ENCODE measurements around the gene CALHM5. TPM values are rescaled to one million over a fixed set of nuclear protein-coding genes. Genes with fewer than 3 reads are reported as not detected.

The CALHM5 gene, protein sequence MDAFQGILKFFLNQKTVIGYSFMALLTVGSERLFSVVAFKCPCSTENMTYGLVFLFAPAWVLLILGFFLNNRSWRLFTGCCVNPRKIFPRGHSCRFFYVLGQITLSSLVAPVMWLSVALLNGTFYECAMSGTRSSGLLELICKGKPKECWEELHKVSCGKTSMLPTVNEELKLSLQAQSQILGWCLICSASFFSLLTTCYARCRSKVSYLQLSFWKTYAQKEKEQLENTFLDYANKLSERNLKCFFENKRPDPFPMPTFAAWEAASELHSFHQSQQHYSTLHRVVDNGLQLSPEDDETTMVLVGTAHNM
- total RNA-seq (2014; rRNA removed; shearing (Covaris generic)) (8.2 and 9.8 TPM in 2 replicates), polyA plus RNA-seq (2016; fragmentation: Nextera tagmentation; extraction: Ambion mirVana) (0.51 TPM in 2 replicates)

- Histone ChIP-seq H3K9ac (peak within 1 kb of the TSS; percentile 87), H3F3A (ENCODE audit: insufficient read depth) (peaks cover 17% of the 10 kb centered on the region), H2AFZ (peak within 1 kb of the TSS; percentile 92), H3K27ac (peak within 1 kb of the TSS; percentile 92), H3K9me3 (ENCODE audit: low read depth) (no peaks in the 10 kb centered on the region), H3K4me3 (peak within 1 kb of the TSS; percentile 79), H3K9me2 (ENCODE audit: insufficient read depth) (no peaks in the 10 kb centered on the region), H4K20me1 (ENCODE audit: insufficient read depth) (no peaks in the 10 kb centered on the region), H3K4me1 (ENCODE audit: insufficient read depth) (peaks cover 22% of the 10 kb centered on the region), H3K79me2 (ENCODE audit: insufficient read depth) (peaks cover 38% of the 10 kb centered on the region), H3K27me3 (replicated peaks; ENCODE audit: insufficient read depth) (no peaks in the 10 kb centered on the region), H3K36me3 (ENCODE audit: low read depth) (no peaks in the 10 kb centered on the region), H3K4me2 (ENCODE audit: unreplicated experiment) (peak within 1 kb of the TSS; percentile 96)
- DNase-seq, result peak; percentile 94
- in situ Hi-C loops (cut with MboI), result no loop called here
- WGBS, 2 experiments (ENCODE audit: low coverage in 1 of 2, low lambda C conversion rate in 2 of 2, missing lambda C conversion rate in 2 of 2), result 1% methylated on average over 10 of the region's 10 CpGs
- TF ChIP-seq EZH2 (IDR thresholded peaks at IDR 0.05; ENCODE audit: insufficient read depth, poor library complexity, severe bottlenecking) (no peak), EZH2phosphoT487 (IDR thresholded peaks at IDR 0.05; ENCODE audit: insufficient read depth, low read depth) (no peak)
These were observed at the start of gene CALHM5 for GRCh38 chr6:116511424-116512110. Gene CALHM5 (plus strand): TSS chr6:116511639. CDS start chr6:116511697, 58 bp downstream.

DNA sequence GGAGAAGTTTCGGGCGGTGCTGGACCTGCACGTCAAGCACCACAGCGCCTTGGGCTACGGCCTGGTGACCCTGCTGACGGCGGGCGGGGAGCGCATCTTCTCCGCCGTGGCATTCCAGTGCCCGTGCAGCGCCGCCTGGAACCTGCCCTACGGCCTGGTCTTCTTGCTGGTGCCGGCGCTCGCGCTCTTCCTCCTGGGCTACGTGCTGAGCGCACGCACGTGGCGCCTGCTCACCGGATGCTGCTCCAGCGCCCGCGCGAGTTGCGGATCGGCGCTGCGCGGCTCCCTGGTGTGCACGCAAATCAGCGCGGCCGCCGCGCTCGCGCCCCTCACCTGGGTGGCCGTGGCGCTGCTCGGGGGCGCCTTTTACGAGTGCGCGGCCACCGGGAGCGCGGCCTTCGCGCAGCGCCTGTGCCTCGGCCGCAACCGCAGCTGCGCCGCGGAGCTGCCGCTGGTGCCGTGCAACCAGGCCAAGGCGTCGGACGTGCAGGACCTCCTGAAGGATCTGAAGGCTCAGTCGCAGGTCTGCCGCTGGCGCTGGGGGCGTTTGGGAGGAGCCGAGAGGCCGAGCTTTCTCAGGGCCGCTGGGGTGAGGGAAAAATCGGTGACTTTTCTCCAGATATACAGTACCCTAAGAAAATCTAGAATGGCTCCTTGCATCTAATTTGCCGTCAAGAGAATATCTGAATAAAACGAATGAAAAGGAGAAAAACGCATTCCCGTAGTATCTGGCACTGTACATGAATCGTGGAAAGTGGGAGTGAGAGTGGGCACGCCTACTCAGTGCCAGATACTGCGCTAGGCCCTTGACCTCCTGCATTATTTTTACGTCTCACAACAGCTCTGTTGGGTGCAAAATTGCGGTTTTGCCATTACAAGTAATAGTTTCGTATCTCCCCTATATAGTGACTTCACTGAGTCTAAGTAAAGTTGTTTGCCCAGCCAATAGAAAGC is 49.2 kb upstream of the CALHM5 start:
- Histone ChIP-seq H3K27ac (no peak overlapping the region), H3F3A (ENCODE audit: insufficient read depth) (0 out of 2 replicates have a peak, but pooled peaks cover 6% of the 10 kb centered on the region), H3K27me3 (replicated peaks; ENCODE audit: insufficient read depth) (peaks cover 17% of the 10 kb centered on the region; the same call in 1 of the 2 replicates), H3K4me3 (peak overlapping the region; percentile 68), H3K4me2 (ENCODE audit: unreplicated experiment) (peak overlapping the region; percentile 70), H3K79me2 (ENCODE audit: insufficient read depth) (no peaks in the 10 kb centered on the region), H3K36me3 (ENCODE audit: low read depth) (no peaks in the 10 kb centered on the region), H3K9me3 (ENCODE audit: low read depth) (no peaks in the 10 kb centered on the region), H4K20me1 (ENCODE audit: insufficient read depth) (no peaks in the 10 kb centered on the region), H3K9ac (peak overlapping the region; percentile 19; the same call in 1 of the 2 replicates), H3K4me1 (ENCODE audit: insufficient read depth) (no peaks in the 10 kb centered on the region), H3K9me2 (ENCODE audit: insufficient read depth) (no peaks in the 10 kb centered on the region), H2AFZ (peak overlapping the region; percentile 77)
- TF ChIP-seq EZH2 (IDR thresholded peaks at IDR 0.05; ENCODE audit: insufficient read depth, poor library complexity, severe bottlenecking) (no peak), EZH2phosphoT487 (IDR thresholded peaks at IDR 0.05; ENCODE audit: insufficient read depth, low read depth) (no peak)
- WGBS, 2 experiments (ENCODE audit: low coverage in 1 of 2, low lambda C conversion rate in 2 of 2, missing lambda C conversion rate in 2 of 2), result 12 to 18% methylated on average over 50 to 84 of the region's 84 CpGs
- in situ Hi-C loops (cut with MboI), result no loop called here
- DNase-seq, result peak; percentile 76

GRCh38 chr6:116463301-116463700 is 48.1 kb upstream of the CALHM5 start:
- H3K4me1 ChIP-seq (ENCODE audit: insufficient read depth), result no peaks in the 10 kb centered on the region
- H3K27me3 ChIP-seq (replicated peaks; ENCODE audit: insufficient read depth), result peaks cover 17% of the 10 kb centered on the region; the same call in 1 of the 2 replicates
- 87 to 92% methylated on average over 4 of the region's 4 CpGs for WGBS, 2 experiments (ENCODE audit: low coverage in 1 of 2, low lambda C conversion rate in 2 of 2, missing lambda C conversion rate in 2 of 2)
- H3F3A ChIP-seq (ENCODE audit: insufficient read depth), result 0 out of 2 replicates have a peak, but pooled peaks cover 6% of the 10 kb centered on the region
- in situ Hi-C loops (cut with MboI), result no loop called here
- H4K20me1 ChIP-seq (ENCODE audit: insufficient read depth), result no peaks in the 10 kb centered on the region
- H3K27ac ChIP-seq, result no peak overlapping the region
- H3K4me3 ChIP-seq, result no peak overlapping the region
- no peaks in the 10 kb centered on the region for H3K9me3 ChIP-seq (ENCODE audit: low read depth)
- H3K9ac ChIP-seq, result no peak overlapping the region
- no peak for DNase-seq
- TF ChIP-seq EZH2phosphoT487 (IDR thresholded peaks at IDR 0.05; ENCODE audit: insufficient read depth, low read depth) (no peak), EZH2 (IDR thresholded peaks at IDR 0.05; ENCODE audit: insufficient read depth, poor library complexity, severe bottlenecking) (no peak)
- H3K79me2 ChIP-seq (ENCODE audit: insufficient read depth), result no peaks in the 10 kb centered on the region
- H2AFZ ChIP-seq, result no peak overlapping the region
- no peak overlapping the region for H3K4me2 ChIP-seq (ENCODE audit: unreplicated experiment)
- H3K9me2 ChIP-seq (ENCODE audit: insufficient read depth), result no peaks in the 10 kb centered on the region
- no peaks in the 10 kb centered on the region for H3K36me3 ChIP-seq (ENCODE audit: low read depth)

GRCh38 chr6:116465246-116465645 is 46.2 kb upstream of the CALHM5 start:
- TF ChIP-seq EZH2 (IDR thresholded peaks at IDR 0.05; ENCODE audit: insufficient read depth, poor library complexity, severe bottlenecking), result no peak
- TF ChIP-seq EZH2phosphoT487 (IDR thresholded peaks at IDR 0.05; ENCODE audit: insufficient read depth, low read depth), result no peak
- Histone ChIP-seq H3K4me2 (ENCODE audit: unreplicated experiment) (no peak overlapping the region), H3K79me2 (ENCODE audit: insufficient read depth) (no peaks in the 10 kb centered on the region), H3K4me3 (no peak overlapping the region), H2AFZ (no peak overlapping the region), H4K20me1 (ENCODE audit: insufficient read depth) (no peaks in the 10 kb centered on the region), H3K36me3 (ENCODE audit: low read depth) (no peaks in the 10 kb centered on the region), H3F3A (ENCODE audit: insufficient read depth) (0 out of 2 replicates have a peak, but pooled peaks cover 6% of the 10 kb centered on the region), H3K27me3 (replicated peaks; ENCODE audit: insufficient read depth) (peaks cover 17% of the 10 kb centered on the region; the same call in 1 of the 2 replicates), H3K9me3 (ENCODE audit: low read depth) (no peaks in the 10 kb centered on the region), H3K27ac (no peak overlapping the region), H3K9ac (no peak overlapping the region), H3K4me1 (ENCODE audit: insufficient read depth) (no peaks in the 10 kb centered on the region), H3K9me2 (ENCODE audit: insufficient read depth) (no peaks in the 10 kb centered on the region)
- in situ Hi-C loops (cut with MboI), result no loop called here
- no peak for DNase-seq
- 95 to 98% methylated on average over 5 of the region's 5 CpGs for WGBS, 2 experiments (ENCODE audit: low coverage in 1 of 2, low lambda C conversion rate in 2 of 2, missing lambda C conversion rate in 2 of 2)
